ENCODE measurements around the gene MACROD2. TPM values are rescaled to one million over a fixed set of nuclear protein-coding genes. Genes with fewer than 3 reads are reported as not detected.

MACROD2 gene
- total and polyA plus RNA-seq, 2 of the 4 experiments (the other 2 are of a cell fraction): not detected

DNA sequence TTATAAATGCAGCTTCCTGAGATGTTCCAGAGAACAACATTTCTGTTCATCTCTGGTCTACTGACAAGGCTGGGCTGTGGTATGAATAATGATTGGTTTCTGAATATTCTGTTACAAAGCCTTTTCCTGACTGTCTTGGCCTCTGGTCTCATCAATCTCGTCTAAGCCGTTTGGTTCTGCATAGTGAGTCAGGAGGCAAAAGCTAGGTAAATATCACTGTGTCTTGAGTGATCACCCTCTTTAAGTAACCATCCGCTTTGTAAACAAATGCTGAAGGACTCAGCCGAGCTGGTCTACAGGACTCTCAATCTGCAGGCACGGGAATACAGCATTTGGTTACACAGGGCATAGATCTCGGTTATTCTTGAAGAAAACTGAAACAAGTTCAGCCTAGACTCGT is 2066.0 kb downstream of the MACROD2 start:
- Histone ChIP-seq H3K27me3 (ENCODE audit: control insufficient read depth, insufficient read depth, low read length) (no peaks in the 10 kb centered on the region), H3K4me2 (ENCODE audit: low read depth, low read length) (no peak overlapping the region), H3K9me3 (ENCODE audit: control insufficient read depth, insufficient read depth, low read length) (peaks cover 13% of the 10 kb centered on the region), H3K79me1 (ENCODE audit: low read depth in 1 of 2, low read length in 2 of 2) (no peaks in the 10 kb centered on the region), H2BK15ac (ENCODE audit: low read depth, low read length) (no peak overlapping the region), H3K9ac (ENCODE audit: low read depth, low read length) (no peak overlapping the region), H3K9me1 (ENCODE audit: insufficient read depth, low read length) (no peaks in the 10 kb centered on the region), H2AK5ac (ENCODE audit: low read depth, low read length) (no peak overlapping the region), H4K8ac (ENCODE audit: low read depth in 2 of 2, low read length in 2 of 2) (no peak overlapping the region), H2BK20ac (ENCODE audit: low read depth, low read length) (no peak overlapping the region), H4K5ac (ENCODE audit: low read depth, low read length) (no peak overlapping the region), H4K91ac (ENCODE audit: insufficient read depth, low read depth, low read length) (no peak overlapping the region), H2BK120ac (ENCODE audit: low read depth, low read length) (no peak overlapping the region), H3K4ac (ENCODE audit: low read depth, low read length) (no peak overlapping the region), H2AK9ac (replicated peaks; ENCODE audit: low read depth, low read length, poor library complexity) (no peak overlapping the region), H3K14ac (replicated peaks; ENCODE audit: low read depth, low read length) (no peak overlapping the region), H3K23ac (ENCODE audit: low read depth, low read length) (no peak overlapping the region), H2AFZ (replicated peaks; ENCODE audit: low read length, poor library complexity) (no peak overlapping the region), H3K27ac (ENCODE audit: insufficient read depth, low read length) (no peak overlapping the region), H3K18ac (ENCODE audit: low read depth, low read length) (no peak overlapping the region), H3K4me1 (ENCODE audit: control insufficient read depth, insufficient read depth, low read length) (no peaks in the 10 kb centered on the region), H4K20me1 (ENCODE audit: insufficient read depth, low read length) (no peaks in the 10 kb centered on the region), H3K36me3 (ENCODE audit: control insufficient read depth, insufficient read depth, low read length) (no peaks in the 10 kb centered on the region), H3K56ac (ENCODE audit: extremely low read depth, insufficient read depth, low read length) (no peak overlapping the region), H3K4me3 (ENCODE audit: insufficient read depth, low read depth, low read length) (no peak overlapping the region), H2BK5ac (ENCODE audit: low read depth, low read length, poor library complexity, severe bottlenecking) (no peak overlapping the region)
- TF ChIP-seq RAD21 (IDR thresholded peaks at IDR 0.05; ENCODE audit: low read length) (no peak), POLR2A (IDR thresholded peaks at IDR 0.05; ENCODE audit: low read depth, low read length) (no peak), CHD1 (IDR thresholded peaks at IDR 0.05; ENCODE audit: low read depth, low read length) (no peak)
- intact Hi-C loops (cut with micrococcal nuclease): no loop called here
- ATAC-seq (ENCODE audit: low read depth) (no peak), DNase-seq (no peak)
- 14% methylated on average over 3 of the region's 7 CpGs; no CpG with 5 or more reads in 1 of the 2 experiments for WGBS, 2 experiments (ENCODE audit: extremely low coverage in 2 of 2, insufficient read length in 1 of 2)
- no TSS peak for BruUV-seq (replicated peaks)
- CTCF ChIA-PET: no interaction called here
- POLR2A ChIA-PET (ENCODE audit: unreplicated experiment): no interaction called here
- dilution Hi-C loops (cut with HindIII; ENCODE audit: low sequenced_read_pairs, unreplicated experiment): no loop called here
- in situ Hi-C loops (cut with MboI; ENCODE audit: low sequenced_read_pairs): no loop called here

Measured in IMR-90 (cell line).